Esophagus muscularis mucosa (tissue), 4 donors: ENCODE measurements around the gene SFRP2. TPM values are rescaled to one million over a fixed set of nuclear protein-coding genes. Genes with fewer than 3 reads are reported as not detected.

ENCODE experiments used
- DNase-seq: peaks from one replicate; pipeline ENCODE4 v3.0.0-alpha.2; 2017; ENCODE audit errors: extremely low spot score
- H3K27ac ChIP-seq, 4 donors: fragments of 200-600 bp; sonication (generic); replicated peaks in 1 of 4; 1 replicate in 3 of 4; 2 replicates in 1 of 4; pipeline ENCODE4 v1.5.1; 2016 to 2019; ENCODE audit warnings: mild to moderate bottlenecking in 1 of 4
- H3K27me3 ChIP-seq, 4 donors: fragments of 200-600 bp; sonication (generic); one replicate each; pipeline versions ENCODE4 v1.5.1 to v1.6.0; 2016 to 2019
- H3K36me3 ChIP-seq, 4 donors: fragments of 200-600 bp; sonication (generic); one replicate each; pipeline ENCODE4 v1.5.1; 2016 to 2019
- H3K4me1 ChIP-seq, 4 donors: fragments of 200-600 bp; sonication (generic); one replicate each; pipeline ENCODE4 v1.5.1; 2016 to 2019
- H3K4me3 ChIP-seq, 4 donors: fragments of 200-600 bp; sonication (generic); 1 replicate in 2 of 4; 2 replicates in 2 of 4; pipeline ENCODE4 v1.5.1; 2016 to 2019; ENCODE audit warnings: mild to moderate bottlenecking in 4 of 4, moderate library complexity in 1 of 4
- H3K9me3 ChIP-seq, 4 donors: fragments of 200-600 bp; sonication (generic); 1 replicate in 3 of 4; 2 replicates in 1 of 4; pipeline ENCODE4 v1.5.1; 2016 to 2019
- EP300 ChIP-seq: sonication (generic); formaldehyde crosslinking; IDR thresholded peaks from one replicate; pipeline ENCODE4 v1.6.1; 2017; ENCODE audit warnings: antibody characterized with exemption
- POLR2A ChIP-seq: fragments of 450-650 bp; IDR thresholded peaks from one replicate; pipeline ENCODE4 v1.6.1; 2017; ENCODE audit warnings: antibody characterized with exemption, moderate library complexity, mild to moderate bottlenecking, low read depth
- POLR2AphosphoS5 ChIP-seq, 2 donors: sonication (generic); formaldehyde crosslinking; IDR thresholded peaks; one replicate each; pipeline ENCODE4 v1.6.1; 2017; ENCODE audit warnings: antibody characterized with exemption in 2 of 2
- WGBS: methylation state at CpG from one replicate; pipeline ENCODE4 v1.1.5; 2018; 5-methylcytosine and 5-hydroxymethylcytosine counted together
- intact Hi-C: fragments of 100-400 bp; cut with DNase I; formaldehyde crosslinking; loops from one replicate; pipeline ENCODE4 v1.15.1; 2023
- total RNA-seq, 4 donors: library from RNA; depleted of rRNA; stranded (reverse); fragments of >200 nt; gene quantifications; one replicate each; pipeline versions ENCODE4 v1.1.0 to v1.2.1, GENCODE V29; 2016
- TF ChIP-seq, protein P1 (sequence below), 3 experiments: fragments of 200-600 bp in 2 of 3; fragments of 450-650 bp in 1 of 3; sonication (generic) in 2 of 3; IDR thresholded peaks; one replicate each; pipeline ENCODE4 v1.5.1; 2017 to 2019; ENCODE audit warnings: antibody characterized with exemption in 3 of 3, mild to moderate bottlenecking in 2 of 3, moderate library complexity in 1 of 3

SFRP2 gene
- total RNA-seq, 4 donors from 2014 or later: 22.7 to 38.2 (median 23.6) TPM

DNA sequence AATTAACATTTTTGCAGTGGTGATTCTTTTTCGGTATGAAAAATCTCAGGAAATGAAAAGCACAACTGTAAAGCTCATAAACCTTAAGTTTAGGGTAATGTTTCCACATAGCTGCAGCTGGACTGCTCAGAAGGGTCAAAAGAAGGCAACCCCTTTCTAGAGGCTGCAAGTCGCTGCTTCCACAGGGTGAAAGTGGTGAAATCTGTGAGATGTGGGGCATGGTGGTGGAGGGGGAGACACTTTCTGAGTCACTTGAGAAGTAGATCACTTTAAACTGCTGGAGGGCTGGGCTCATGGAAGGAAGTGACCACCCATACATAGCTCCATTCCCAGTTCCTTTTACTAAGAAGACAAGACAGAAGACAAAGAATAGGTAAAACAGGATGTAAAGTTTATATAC is 8.7 kb downstream of the SFRP2 start:
- Histone ChIP-seq H3K4me1 (no peaks in the 10 kb centered on the region), H3K9me3 (no peaks in the 10 kb centered on the region), H3K4me3 (no peak overlapping the region), H3K36me3 (no peaks in the 10 kb centered on the region), H3K27me3 (no peaks in the 10 kb centered on the region), H3K27ac (no peak overlapping the region)
- intact Hi-C loops: no loop called here
- TF ChIP-seq POLR2A (no peak), POLR2AphosphoS5 (IDR thresholded peaks at IDR 0.05) (no peak), EP300 (no peak)
- TF ChIP-seq, protein P1, sequence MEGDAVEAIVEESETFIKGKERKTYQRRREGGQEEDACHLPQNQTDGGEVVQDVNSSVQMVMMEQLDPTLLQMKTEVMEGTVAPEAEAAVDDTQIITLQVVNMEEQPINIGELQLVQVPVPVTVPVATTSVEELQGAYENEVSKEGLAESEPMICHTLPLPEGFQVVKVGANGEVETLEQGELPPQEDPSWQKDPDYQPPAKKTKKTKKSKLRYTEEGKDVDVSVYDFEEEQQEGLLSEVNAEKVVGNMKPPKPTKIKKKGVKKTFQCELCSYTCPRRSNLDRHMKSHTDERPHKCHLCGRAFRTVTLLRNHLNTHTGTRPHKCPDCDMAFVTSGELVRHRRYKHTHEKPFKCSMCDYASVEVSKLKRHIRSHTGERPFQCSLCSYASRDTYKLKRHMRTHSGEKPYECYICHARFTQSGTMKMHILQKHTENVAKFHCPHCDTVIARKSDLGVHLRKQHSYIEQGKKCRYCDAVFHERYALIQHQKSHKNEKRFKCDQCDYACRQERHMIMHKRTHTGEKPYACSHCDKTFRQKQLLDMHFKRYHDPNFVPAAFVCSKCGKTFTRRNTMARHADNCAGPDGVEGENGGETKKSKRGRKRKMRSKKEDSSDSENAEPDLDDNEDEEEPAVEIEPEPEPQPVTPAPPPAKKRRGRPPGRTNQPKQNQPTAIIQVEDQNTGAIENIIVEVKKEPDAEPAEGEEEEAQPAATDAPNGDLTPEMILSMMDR (IDR thresholded peaks at IDR 0.05): no peak
- peak; percentile 45 for DNase-seq
- WGBS: 83% methylated on average over 2 of the region's 2 CpGs

GRCh38 chr4:153778383-153778782 is 10.5 kb downstream of the SFRP2 start:
- no peaks in the 10 kb centered on the region for H3K9me3 ChIP-seq
- H3K4me3 ChIP-seq: no peak overlapping the region
- H3K27ac ChIP-seq: no peak overlapping the region
- H3K36me3 ChIP-seq: no peaks in the 10 kb centered on the region
- intact Hi-C loops: no loop called here
- DNase-seq: no peak
- WGBS: 90% methylated on average over 1 of the region's 1 CpG
- no peak for TF ChIP-seq POLR2A
- no peak for TF ChIP-seq POLR2AphosphoS5 (IDR thresholded peaks at IDR 0.05)
- TF ChIP-seq EP300: no peak
- TF ChIP-seq, protein P1 (IDR thresholded peaks at IDR 0.05): no peak
- no peaks in the 10 kb centered on the region for H3K27me3 ChIP-seq
- H3K4me1 ChIP-seq: no peaks in the 10 kb centered on the region

- Histone ChIP-seq H3K36me3 (no peaks in the 10 kb centered on the region), H3K9me3 (no peaks in the 10 kb centered on the region), H3K4me3 (no peak overlapping the region), H3K27me3 (no peaks in the 10 kb centered on the region), H3K4me1 (no peaks in the 10 kb centered on the region), H3K27ac (no peak overlapping the region)
- intact Hi-C loops: no loop called here
- TF ChIP-seq POLR2A (no peak), EP300 (no peak)
- DNase-seq: no peak
These were observed 11.5 kb downstream of the SFRP2 start for GRCh38 chr4:153777421-153777820.

GRCh38 chr4:153776601-153777000 is 12.3 kb downstream of the SFRP2 start:
- Histone ChIP-seq H3K4me3 (no peak overlapping the region), H3K4me1 (no peaks in the 10 kb centered on the region), H3K9me3 (no peaks in the 10 kb centered on the region), H3K27me3 (no peaks in the 10 kb centered on the region), H3K27ac (no peak overlapping the region), H3K36me3 (no peaks in the 10 kb centered on the region)
- peak; percentile 91 for DNase-seq
- WGBS: 87% methylated on average over 3 of the region's 3 CpGs
- TF ChIP-seq, protein P1 (IDR thresholded peaks at IDR 0.05): no peak
- TF ChIP-seq EP300 (no peak), POLR2A (no peak), POLR2AphosphoS5 (IDR thresholded peaks at IDR 0.05) (no peak)
- intact Hi-C loops: no loop called here

DNA sequence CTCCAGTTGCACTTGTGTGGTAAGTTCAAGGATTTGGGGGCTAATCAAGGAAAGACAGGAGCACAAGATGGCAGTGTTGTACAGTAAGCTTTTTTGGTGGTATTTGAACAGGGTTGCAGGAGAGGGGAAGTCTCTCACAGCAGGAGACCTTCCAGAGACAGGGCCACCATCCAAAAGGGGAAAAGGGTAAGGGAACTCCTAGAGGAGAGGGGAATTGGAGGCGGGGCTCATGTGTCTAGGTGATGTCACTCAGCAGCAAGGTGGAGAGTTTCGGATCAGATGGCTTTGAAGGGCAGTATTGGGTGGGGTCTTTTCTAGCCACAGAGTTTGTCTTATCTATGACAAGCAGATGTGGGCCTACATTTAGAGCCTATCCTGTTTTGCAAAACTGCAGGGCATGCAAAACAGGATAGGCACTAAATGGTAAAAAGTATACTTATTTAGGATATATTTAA is 15.6 kb downstream of the SFRP2 start:
- 80% methylated on average over 2 of the region's 2 CpGs for WGBS
- intact Hi-C loops: no loop called here

More for the DNA sequence above, 15.6 kb downstream of the SFRP2 start:
- no peaks in the 10 kb centered on the region for H3K36me3 ChIP-seq
- H3K9me3 ChIP-seq: no peaks in the 10 kb centered on the region
- TF ChIP-seq POLR2AphosphoS5 (IDR thresholded peaks at IDR 0.05): no peak
- TF ChIP-seq, protein P1 (IDR thresholded peaks at IDR 0.05): no peak
- no peak for TF ChIP-seq EP300
- TF ChIP-seq POLR2A: no peak
- no peak overlapping the region for H3K4me3 ChIP-seq
- no peaks in the 10 kb centered on the region for H3K27me3 ChIP-seq
- no peaks in the 10 kb centered on the region for H3K4me1 ChIP-seq
- no peak for DNase-seq
- no peak overlapping the region for H3K27ac ChIP-seq
